ENCODE measurements around the gene MED15. TPM values are rescaled to one million over a fixed set of nuclear protein-coding genes. Genes with fewer than 3 reads are reported as not detected.
"Not testable (repeated sequence)": the region's sequence is repeated elsewhere in the genome, so short reads cannot be mapped to it uniquely, and the experiment has no call there.

MED15 gene
- total RNA-seq, 1 donor from 2014 or later, result 11.4 TPM

GRCh38 chr22:20506543-20507252 lies 712 bp upstream of the MED15 start:
- no peak for DNase-seq (ENCODE audit: low spot score)
- H3K27me3 ChIP-seq, result no peaks in the 10 kb centered on the region
- peak overlapping the region; percentile 60 for H2AFZ ChIP-seq (replicated peaks)
- H3K9ac ChIP-seq, result no peak overlapping the region
- H3K27ac ChIP-seq, result no peak overlapping the region
- Mint-ChIP-seq H3K27ac (peak overlapping the region; percentile 62), H3K9me3 (no peaks in the 10 kb centered on the region), H3K4me3 (peak overlapping the region; percentile 94), H3K36me3 (peaks cover 5% of the 10 kb centered on the region), H3K4me1 (peaks cover 33% of the 10 kb centered on the region), H3K27me3 (ENCODE audit: insufficient read depth, low read depth) (peaks cover 2% of the 10 kb centered on the region)
- H3K9me3 ChIP-seq (ENCODE audit: low read depth), result no peaks in the 10 kb centered on the region
- peak overlapping the region; percentile 77 for H3K4me3 ChIP-seq
- H3K4me1 ChIP-seq, result peaks cover 23% of the 10 kb centered on the region
- H3F3A ChIP-seq (ENCODE audit: low read depth), result peaks cover 5% of the 10 kb centered on the region
- H3K4me2 ChIP-seq, result peak overlapping the region; percentile 81
- H4K20me1 ChIP-seq (ENCODE audit: low read depth), result peaks cover 34% of the 10 kb centered on the region
- H3K79me2 ChIP-seq (ENCODE audit: low read depth), result peaks cover 42% of the 10 kb centered on the region
- H3K36me3 ChIP-seq, result no peaks in the 10 kb centered on the region
- TF ChIP-seq EZH2 (IDR thresholded peaks at IDR 0.05) (no peak), EZH2phosphoT487 (IDR thresholded peaks at IDR 0.05) (no peak), CTCF (IDR thresholded peaks at IDR 0.05) (no peak)

GRCh38 chr22:20508067-20508755 lies 801 bp downstream of the MED15 start:
- H3K79me2 ChIP-seq (ENCODE audit: low read depth), result peaks cover 57% of the 10 kb centered on the region
- H3K36me3 ChIP-seq; H3K27me3 Mint-ChIP-seq (ENCODE audit: insufficient read depth, low read depth); H3K9me3 ChIP-seq (ENCODE audit: low read depth); H3K36me3 Mint-ChIP-seq; H3K27me3 ChIP-seq; H3F3A ChIP-seq (ENCODE audit: low read depth); H3K9me3 Mint-ChIP-seq: not testable (repeated sequence)
- H2AFZ ChIP-seq (replicated peaks), result peak overlapping the region; percentile 60
- peaks cover 23% of the 10 kb centered on the region for H3K4me1 ChIP-seq
- H3K4me2 ChIP-seq, result peak overlapping the region; percentile 81
- Mint-ChIP-seq H3K4me1 (peaks cover 38% of the 10 kb centered on the region), H3K4me3 (peak overlapping the region; percentile 94), H3K27ac (peak overlapping the region; percentile 33)
- peak overlapping the region; percentile 77 for H3K9ac ChIP-seq
- peak overlapping the region; percentile 77 for H3K4me3 ChIP-seq
- peak overlapping the region; percentile 79 for H3K27ac ChIP-seq
- peaks cover 34% of the 10 kb centered on the region for H4K20me1 ChIP-seq (ENCODE audit: low read depth)
- peak; percentile 66 for DNase-seq (ENCODE audit: low spot score)

DNA sequence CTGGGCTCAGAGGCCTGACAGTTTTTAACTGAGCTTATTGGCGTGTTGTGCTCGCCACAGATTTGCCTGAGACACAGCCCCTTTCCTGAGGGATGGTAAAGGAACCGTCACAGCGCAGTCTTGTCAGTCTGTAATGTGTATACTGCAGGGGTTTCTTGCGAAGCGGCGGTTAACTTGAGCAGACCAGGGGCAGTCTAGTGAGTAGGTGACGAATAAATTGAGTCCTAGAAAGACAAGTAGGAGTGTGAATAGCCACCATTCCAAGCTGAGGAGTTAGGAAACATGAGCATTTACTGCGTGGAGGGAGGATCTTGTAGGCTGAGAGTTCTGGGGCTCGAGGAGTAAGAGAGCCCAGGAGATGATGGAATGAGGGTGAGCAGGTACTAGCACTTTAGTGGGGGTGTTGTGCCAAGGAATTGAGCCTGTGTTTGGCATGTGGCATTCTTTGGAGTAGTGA lies 1.4 kb downstream of the MED15 start:
- Histone ChIP-seq H3K27me3 (no peaks in the 10 kb centered on the region), H3K79me2 (ENCODE audit: low read depth) (peaks cover 63% of the 10 kb centered on the region), H3K4me3 (peak overlapping the region; percentile 77), H2AFZ (replicated peaks) (no peak overlapping the region), H3K27ac (no peak overlapping the region), H3K9me3 (ENCODE audit: low read depth) (no peaks in the 10 kb centered on the region), H3K36me3 (no peaks in the 10 kb centered on the region), H3K4me1 (peaks cover 23% of the 10 kb centered on the region), H3K9ac (peak overlapping the region; percentile 77), H3K4me2 (peak overlapping the region; percentile 81), H3F3A (ENCODE audit: low read depth) (peaks cover 5% of the 10 kb centered on the region), H4K20me1 (ENCODE audit: low read depth) (peaks cover 40% of the 10 kb centered on the region)
- H3K9me3 Mint-ChIP-seq, result no peaks in the 10 kb centered on the region
- peaks cover 38% of the 10 kb centered on the region for H3K4me1 Mint-ChIP-seq
- TF ChIP-seq EZH2phosphoT487 (IDR thresholded peaks at IDR 0.05) (no peak), CTCF (IDR thresholded peaks at IDR 0.05) (no peak), EZH2 (IDR thresholded peaks at IDR 0.05) (no peak)
- H3K4me3 Mint-ChIP-seq, result peak overlapping the region; percentile 94
- peaks cover 2% of the 10 kb centered on the region for H3K27me3 Mint-ChIP-seq (ENCODE audit: insufficient read depth, low read depth)
- peaks cover 7% of the 10 kb centered on the region for H3K36me3 Mint-ChIP-seq
- H3K27ac Mint-ChIP-seq, result peak overlapping the region; percentile 0
- no peak for DNase-seq (ENCODE audit: low spot score)

Data from neural progenitor cell (in vitro differentiated cells).